Measurements from ENCODE around the gene TMEM255A.

TMEM255A gene

DNA sequence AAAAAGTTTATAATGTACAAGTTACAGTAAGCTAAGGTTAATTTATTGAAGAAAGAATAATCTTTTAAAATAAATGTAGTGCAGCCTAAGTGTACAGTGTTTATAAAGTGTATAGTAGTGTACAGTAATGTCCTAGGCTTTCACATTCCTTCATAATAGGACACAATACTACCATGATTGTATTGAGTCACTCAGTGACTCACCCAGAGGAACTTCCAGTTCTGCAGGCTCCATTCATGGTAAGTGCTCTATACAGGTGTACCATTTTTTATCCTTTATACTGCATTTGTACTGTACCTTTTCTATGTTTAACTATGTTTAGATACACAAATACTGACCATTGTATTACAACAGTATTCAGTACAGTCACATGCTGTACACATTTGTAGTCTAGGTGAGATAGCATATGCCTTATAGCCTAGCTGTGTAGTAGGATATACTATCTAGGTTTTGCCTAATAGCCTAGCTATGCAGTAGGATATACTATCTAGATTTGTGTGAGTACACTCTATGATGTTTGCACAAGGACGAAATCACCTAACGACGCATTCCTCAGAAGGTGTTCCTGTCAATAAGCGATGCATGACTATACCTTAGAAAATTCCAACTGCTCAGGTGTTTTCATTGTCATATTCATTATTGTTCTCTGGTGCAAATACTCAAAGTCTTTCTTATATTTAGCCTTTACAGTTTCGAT lies 5.5 kb upstream of the TMEM255A start:
- DNase-seq (ENCODE audit: low read depth) = no peak
- H3K4me3 ChIP-seq (ENCODE audit: low read depth, low read length) = no peak overlapping the region

GRCh38 chrX:120315776-120316175 lies 4.5 kb upstream of the TMEM255A start:
- no peak for TF ChIP-seq CTCF (IDR thresholded peaks at IDR 0.05; ENCODE audit: insufficient read depth, low read depth, low read length, missing control alignments)
- no peak for DNase-seq (ENCODE audit: low read depth)
- no peak overlapping the region for H3K4me3 ChIP-seq (ENCODE audit: low read depth, low read length)

More for the DNA sequence above, 5.5 kb upstream of the TMEM255A start:
- no peak for TF ChIP-seq CTCF (IDR thresholded peaks at IDR 0.05; ENCODE audit: insufficient read depth, low read depth, low read length, missing control alignments)

DNA sequence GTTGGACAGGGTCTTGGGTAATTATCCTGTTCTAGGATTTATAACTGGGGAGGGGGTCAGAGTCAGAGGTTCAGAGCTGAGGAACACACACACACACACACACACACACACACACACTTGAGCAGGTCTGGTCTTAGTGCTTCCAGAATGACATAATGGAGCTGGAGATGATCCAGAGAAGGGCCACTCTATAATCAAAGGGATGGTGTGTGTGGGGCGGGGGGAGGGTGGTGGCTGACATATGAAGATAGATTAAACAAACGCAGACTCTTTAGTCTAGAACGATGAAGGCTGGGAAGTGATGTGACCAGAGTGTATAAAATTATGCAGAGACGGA lies 434 bp upstream of the TMEM255A start:
- no peak for DNase-seq (ENCODE audit: low read depth)
- TF ChIP-seq CTCF (IDR thresholded peaks at IDR 0.05; ENCODE audit: insufficient read depth, low read depth, low read length, missing control alignments) = no peak
- no peak overlapping the region for H3K4me3 ChIP-seq (ENCODE audit: low read depth, low read length)

- DNase-seq (ENCODE audit: low read depth) = no peak
- H3K4me3 ChIP-seq (ENCODE audit: low read depth, low read length) = peak overlapping the region; percentile 65
- no peak for TF ChIP-seq CTCF (IDR thresholded peaks at IDR 0.05; ENCODE audit: insufficient read depth, low read depth, low read length, missing control alignments)
These were observed 1.2 kb downstream of the TMEM255A start for GRCh38 chrX:120309873-120310705.

GRCh38 chrX:120308959-120309872 lies 2.0 kb downstream of the TMEM255A start:
- TF ChIP-seq CTCF (IDR thresholded peaks at IDR 0.05; ENCODE audit: insufficient read depth, low read depth, low read length, missing control alignments) = peak; percentile 69
- H3K4me3 ChIP-seq (ENCODE audit: low read depth, low read length) = peak overlapping the region; percentile 65
- DNase-seq (ENCODE audit: low read depth) = peak; percentile 83

GRCh38 chrX:120308558-120308957 lies 2.7 kb downstream of the TMEM255A start:
- H3K4me3 ChIP-seq (ENCODE audit: low read depth, low read length) = no peak overlapping the region
- DNase-seq (ENCODE audit: low read depth) = no peak
- TF ChIP-seq CTCF (IDR thresholded peaks at IDR 0.05; ENCODE audit: insufficient read depth, low read depth, low read length, missing control alignments) = no peak
